NCI-H82 (cell line): ENCODE measurements around the gene UBE2O.

Experiments used
- DNase-seq: peaks from one replicate; lab custom pipeline; 2025; lab: John Stamatoyannopoulos, UW

Gene UBE2O

GRCh38 chr17:76485569-76485968, 32.6 kb upstream of the UBE2O start:
- no peak for DNase-seq

DNA sequence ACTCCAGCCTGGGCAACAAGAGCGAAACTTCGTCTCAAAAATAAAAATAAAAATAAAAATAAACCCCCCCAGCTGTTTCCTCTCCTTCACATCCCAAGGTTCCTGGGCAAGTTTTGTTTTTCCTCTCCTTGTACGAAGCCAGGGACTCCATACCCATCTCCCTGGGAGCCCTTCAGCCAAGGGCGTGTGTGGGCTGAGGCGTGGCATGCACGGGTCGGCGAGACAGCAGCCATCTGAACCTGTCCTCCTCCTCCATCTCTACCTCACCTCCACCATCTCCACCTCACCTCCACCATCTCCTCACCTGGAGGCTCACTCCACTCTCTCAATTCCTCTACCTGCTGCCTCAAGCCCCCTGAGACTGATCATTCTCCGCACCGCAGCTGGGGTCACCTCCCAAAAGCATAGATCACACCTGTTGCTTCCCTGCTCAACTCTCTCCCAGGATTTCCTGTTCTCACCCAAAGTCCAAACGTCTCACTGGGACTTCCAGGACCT, 31.3 kb upstream of the UBE2O start:
- DNase-seq, result no peak

GRCh38 chr17:76481071-76481655, 28.2 kb upstream of the UBE2O start:
- DNase-seq, result no peak

GRCh38 chr17:76480632-76481031, 27.7 kb upstream of the UBE2O start:
- DNase-seq, result no peak

GRCh38 chr17:76479515-76480060, 26.6 kb upstream of the UBE2O start:
- DNase-seq, result no peak

GRCh38 chr17:76478730-76479514, 26.0 kb upstream of the UBE2O start:
- no peak for DNase-seq

DNA sequence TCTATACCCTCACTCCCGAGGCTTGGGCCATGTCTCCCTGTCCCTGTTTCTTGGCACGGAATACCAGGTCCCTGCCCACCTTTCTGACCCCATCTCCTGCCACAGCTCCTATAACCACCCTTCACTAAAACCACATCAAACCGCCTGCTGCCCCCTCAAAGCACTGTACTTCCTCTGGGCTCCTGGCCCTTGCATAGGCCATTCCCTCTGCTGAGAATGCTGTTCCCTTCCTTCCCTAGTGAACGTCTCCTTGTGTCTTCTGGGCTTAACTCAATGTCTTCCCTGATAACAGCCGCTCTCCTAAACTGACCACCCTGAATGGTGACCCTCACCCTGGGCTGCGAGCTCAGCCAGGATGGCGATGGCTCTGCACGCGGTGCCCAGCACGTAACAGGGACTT, 25.1 kb upstream of the UBE2O start:
- no peak for DNase-seq

- DNase-seq, result no peak
Measured at GRCh38 chr17:76477576-76477975, 24.6 kb upstream of the UBE2O start.

GRCh38 chr17:76476736-76477135, 23.8 kb upstream of the UBE2O start:
- DNase-seq, result no peak

DNA sequence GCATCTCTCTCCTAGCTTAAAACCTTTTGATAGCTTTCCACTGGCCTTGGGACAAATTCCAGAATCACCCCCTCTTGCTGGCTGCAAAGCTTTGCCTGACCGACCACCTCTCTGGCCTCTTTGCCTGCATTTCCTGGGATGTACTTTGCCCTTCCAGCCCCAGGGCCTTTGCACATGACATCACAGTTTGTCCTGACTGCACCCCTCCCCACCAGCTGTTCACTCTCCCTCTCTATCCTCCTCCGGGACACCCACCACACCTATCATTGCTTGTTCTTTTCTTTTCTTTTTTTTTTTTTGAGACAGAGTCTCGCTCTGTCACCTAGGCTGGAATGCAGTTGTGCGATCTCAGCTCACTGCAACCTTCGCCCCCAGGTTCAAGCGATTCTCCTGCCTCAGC, 22.4 kb upstream of the UBE2O start:
- no peak for DNase-seq

DNA sequence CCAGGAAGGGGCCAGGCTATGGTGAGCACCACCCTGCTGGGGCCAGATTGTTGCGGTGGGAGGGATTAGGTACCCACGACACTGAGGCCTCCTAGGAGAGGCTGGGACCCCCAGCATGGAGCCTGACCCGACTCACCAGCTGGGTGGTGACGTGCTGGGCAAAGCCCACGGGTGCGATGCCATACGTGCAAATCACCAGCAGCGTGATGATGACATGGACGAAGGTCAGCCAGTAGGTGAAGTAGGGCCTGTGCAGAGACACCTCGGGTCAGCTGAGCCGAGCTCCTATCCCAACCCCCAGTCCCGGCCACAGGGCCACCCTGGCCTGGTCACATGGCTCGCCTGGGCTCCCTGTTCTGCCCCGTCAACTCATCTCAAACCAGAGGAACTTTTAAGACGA, 21.9 kb upstream of the UBE2O start:
- DNase-seq, result no peak

DNA sequence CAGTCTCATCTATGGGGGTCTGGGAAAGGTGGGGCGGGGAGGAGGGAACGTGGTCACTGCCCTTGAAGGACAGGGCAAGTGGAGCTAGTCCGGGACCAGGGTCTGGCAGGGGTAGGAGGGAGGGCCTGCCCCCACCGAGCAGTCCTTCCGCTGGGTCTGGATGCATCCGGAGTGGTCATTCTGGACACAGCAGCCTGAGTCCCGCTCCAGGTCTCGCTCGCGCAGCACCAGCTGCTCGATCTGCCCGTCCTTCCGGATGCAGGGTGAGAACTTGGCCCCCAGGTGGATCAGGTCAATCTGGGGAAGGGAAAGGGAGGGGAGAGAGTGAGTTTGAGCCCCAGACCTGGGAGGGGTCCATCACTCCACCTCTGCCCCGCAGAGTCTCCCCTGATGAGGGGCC, 21.3 kb upstream of the UBE2O start:
- DNase-seq, result no peak

DNA sequence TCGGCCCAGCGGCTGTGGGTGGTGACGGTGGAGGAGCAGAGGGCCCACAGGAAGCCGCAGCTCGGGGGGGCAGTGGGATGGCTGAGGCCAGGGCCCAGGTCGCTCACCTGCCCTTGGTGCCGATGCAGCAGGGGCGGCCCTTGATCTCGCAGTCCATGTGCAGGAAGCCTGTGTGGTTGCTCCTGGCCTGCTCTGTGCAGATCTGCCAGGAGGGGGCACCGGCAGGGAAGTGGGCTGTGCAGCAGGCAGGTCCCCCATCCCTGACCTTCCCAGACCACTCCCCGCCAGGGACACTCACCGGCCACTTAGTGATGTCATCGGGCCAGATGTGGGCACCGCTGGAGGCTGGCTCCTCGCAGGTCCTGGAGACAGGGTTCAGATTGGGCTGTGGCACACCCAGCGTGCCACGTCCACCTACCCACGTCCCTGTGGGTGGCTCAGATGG, 20.6 kb upstream of the UBE2O start:
- DNase-seq, result no peak

DNA sequence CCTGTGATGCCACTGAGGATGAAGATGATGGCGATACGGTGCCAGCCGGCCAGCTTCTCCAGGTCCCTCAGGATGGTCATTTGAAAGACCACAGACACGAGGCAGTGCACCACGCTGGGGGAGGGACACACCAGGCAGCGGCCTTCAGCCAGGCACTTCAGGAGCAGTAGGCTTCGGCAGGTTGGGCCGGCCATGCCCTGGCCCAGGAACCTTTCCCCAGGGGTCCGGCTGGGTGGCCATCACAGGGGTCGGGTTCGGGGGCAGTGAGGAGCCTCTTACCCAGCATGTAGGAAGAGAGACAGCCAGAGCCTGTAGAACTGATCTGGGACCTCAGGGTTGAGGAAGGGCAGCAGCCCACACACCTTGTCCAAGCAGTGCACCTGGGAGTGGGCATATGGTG, 19.8 kb upstream of the UBE2O start:
- DNase-seq, result no peak

DNA sequence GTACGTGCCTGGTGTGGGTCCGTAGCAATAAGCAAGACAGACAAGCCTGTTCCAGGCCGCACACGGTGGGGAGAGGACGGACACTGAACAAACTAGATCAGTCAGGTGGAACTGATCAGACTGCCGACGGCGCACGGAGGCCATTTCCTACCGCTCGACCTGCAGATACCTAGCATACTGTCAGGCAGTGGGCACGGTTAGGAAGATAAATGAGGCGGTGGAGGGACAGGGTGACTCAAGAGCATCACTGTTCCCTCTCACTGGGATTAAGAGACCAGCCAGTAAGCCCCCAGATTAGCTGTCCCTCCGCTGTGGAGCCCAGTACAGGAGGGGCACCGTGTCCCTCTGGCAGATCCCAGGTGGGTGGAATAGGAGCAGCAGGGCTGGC, 19.3 kb upstream of the UBE2O start:
- DNase-seq, result peak; percentile 42

- DNase-seq, result no peak
Measured at GRCh38 chr17:76471498-76472257, 18.7 kb upstream of the UBE2O start.

- DNase-seq, result no peak
Measured at GRCh38 chr17:76469991-76470739, 17.2 kb upstream of the UBE2O start.

GRCh38 chr17:76469076-76469990, 16.4 kb upstream of the UBE2O start:
- peak; percentile 39 for DNase-seq

GRCh38 chr17:76468634-76469010, 15.7 kb upstream of the UBE2O start:
- DNase-seq, result no peak

DNA sequence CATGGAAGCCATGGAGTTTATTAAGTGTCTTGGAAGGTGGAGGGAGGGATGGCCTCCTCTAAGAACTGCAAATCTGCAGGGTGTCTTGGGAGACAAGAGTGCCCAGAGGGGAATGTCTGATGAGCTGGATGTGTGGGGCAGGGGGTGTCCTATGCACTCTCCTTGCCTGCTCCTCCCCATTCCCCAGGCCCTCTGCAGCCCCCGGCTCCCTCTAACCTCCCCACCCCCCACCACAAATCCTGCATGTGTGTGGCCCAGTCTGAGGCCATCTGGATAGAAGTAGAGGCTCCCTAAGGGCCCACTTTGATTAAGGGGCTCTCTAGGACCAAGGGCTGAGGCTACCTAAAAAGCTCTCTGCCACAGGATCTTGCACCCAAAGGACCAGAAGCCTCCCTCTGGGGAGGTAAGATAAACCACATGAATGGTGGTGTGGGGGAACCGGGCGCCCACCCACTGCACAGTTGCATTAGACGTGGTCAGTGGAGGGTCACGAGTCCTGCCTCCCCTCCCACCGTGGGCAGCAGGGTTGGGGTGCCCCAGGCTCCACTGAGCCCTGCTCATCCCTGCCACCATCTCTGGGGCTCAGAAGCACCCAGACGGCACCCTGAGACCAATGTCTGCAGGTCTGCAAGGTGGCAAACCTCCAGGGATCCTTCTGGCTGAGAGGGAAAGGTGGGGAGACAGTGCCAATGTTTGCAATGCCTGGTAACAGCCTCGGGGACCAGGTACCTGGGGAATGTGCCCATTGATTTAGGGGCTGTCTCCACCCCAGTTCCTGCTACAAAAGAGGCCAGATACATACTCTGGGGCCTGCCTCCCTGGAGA, 15.1 kb upstream of the UBE2O start:
- peak; percentile 85 for DNase-seq
